Inferior parietal cortex (tissue), 1 donor: Measurements from ENCODE around the gene MRPL48.

Source experiments
- DNase-seq: peaks from one replicate; pipeline ENCODE4 v3.0.0-alpha.2; 2016; ENCODE audit errors: extremely low spot score

Gene MRPL48

GRCh38 chr11:73889536-73889935 lies 101.9 kb downstream of the MRPL48 start:
- no peak for DNase-seq

DNA sequence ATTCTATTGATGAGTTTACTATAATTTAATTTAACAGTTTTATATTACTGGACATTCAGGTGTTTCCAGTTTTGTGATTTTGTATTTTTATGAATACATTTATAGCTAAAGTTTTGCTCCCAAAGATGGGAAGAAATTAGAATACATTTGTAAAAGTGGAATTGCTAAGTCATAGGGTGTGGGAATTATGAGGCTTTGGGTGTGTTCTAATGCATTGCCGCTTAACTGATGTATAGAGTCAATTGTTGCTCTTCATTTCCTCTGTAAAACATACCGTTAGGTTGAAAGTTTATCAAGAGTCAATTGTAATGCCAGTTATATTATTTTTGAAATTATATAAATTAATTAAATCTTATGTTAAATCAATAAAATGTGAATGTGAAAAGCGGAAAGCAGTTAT lies 105.4 kb downstream of the MRPL48 start:
- DNase-seq = no peak

- no peak for DNase-seq
Measured at GRCh38 chr11:73894725-73895335, 107.2 kb downstream of the MRPL48 start.

DNA sequence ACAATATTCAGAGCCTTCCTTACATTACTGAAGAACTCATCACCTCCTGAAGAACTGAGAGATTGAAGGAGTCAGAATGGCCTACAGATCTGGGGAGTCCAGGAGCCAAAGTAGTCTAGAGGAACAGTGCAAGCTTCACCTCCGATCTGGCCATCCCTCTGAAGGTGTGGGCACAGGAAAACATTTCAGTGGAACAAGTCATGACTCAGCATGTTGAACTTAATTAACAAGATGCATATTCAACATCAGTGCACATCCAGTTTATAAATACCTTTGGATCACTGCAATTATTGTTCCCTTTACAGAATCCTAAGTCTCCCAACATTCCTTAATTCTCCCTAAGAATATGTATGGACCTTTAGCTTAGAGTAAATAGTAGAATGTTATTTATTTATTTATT lies 114.6 kb downstream of the MRPL48 start:
- DNase-seq = no peak

DNA sequence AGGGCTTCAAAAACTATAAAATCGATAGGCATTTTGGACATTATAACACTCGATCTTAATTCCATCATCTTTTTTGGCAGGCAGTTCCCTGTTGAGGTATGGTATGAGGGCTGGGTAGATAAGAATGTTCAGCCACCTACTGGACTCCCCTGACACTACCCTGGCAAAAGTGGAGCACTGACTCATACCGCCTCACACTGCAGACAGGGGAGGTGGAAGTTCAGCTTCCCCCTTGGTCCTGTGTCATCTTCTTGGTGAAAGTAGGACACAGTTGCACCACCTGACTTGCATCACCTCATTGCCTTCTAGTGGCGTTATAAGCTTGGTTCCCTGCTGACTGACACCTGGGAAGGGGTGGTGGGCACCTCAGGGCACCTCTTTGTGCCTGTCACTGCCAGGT lies 119.5 kb downstream of the MRPL48 start:
- DNase-seq = no peak

GRCh38 chr11:73912026-73912425 lies 124.4 kb downstream of the MRPL48 start:
- DNase-seq = no peak

GRCh38 chr11:73913472-73913871 lies 125.8 kb downstream of the MRPL48 start:
- no peak for DNase-seq

GRCh38 chr11:73914284-73914683 lies 126.6 kb downstream of the MRPL48 start:
- no peak for DNase-seq
